GM21360 (cell line): ENCODE results near the gene HSPA1B.
"Not testable (repeated sequence)": the region's sequence is repeated elsewhere in the genome, so short reads cannot be mapped to it uniquely, and the experiment has no call there.

Source experiments
- ATAC-seq: cut with Tn5 transposase; IDR thresholded peaks from one replicate; pipeline ENCODE4 v1.9.1; 2021; ENCODE audit warnings: mild to moderate bottlenecking, moderate library complexity; ENCODE audit not compliant: unreplicated experiment

Gene HSPA1B

DNA sequence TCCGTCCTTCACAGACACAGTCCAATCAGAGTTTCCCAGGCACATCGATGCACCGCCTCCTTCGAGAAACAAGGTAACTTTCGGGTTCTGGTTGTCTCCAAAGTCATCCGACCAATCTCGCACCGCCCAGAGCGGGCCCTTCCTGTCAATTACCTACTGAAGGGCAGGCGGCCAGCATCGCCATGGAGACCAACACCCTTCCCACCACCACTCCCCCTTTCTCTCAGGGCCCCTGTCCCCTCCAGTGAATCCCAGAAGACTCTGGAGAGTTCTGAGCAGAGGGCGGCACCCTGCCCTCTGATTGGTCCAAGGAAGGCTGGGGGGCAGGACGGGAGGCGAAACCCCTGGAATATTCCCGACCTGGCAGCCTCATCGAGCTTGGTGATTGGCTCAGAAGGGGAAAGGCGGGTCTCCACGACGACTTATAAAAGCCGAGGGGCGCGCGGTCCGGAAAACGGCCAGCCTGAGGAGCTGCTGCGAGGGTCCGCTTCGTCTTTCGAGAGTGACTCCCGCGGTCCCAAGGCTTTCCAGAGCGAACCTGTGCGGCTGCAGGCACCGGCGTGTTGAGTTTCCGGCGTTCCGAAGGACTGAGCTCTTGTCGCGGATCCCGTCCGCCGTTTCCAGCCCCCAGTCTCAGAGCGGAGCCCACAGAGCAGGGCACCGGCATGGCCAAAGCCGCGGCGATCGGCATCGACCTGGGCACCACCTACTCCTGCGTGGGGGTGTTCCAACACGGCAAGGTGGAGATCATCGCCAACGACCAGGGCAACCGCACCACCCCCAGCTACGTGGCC is at the start of gene HSPA1B:
Gene HSPA1B (plus strand): TSS at position 453 of the 794 bp plus-strand sequence. CDS start 213 bp downstream, at position 666.
- peak; percentile 56 for ATAC-seq

GRCh38 chr6:31778193-31778592 is 49.3 kb upstream of the HSPA1B start:
- no peak for ATAC-seq

DNA sequence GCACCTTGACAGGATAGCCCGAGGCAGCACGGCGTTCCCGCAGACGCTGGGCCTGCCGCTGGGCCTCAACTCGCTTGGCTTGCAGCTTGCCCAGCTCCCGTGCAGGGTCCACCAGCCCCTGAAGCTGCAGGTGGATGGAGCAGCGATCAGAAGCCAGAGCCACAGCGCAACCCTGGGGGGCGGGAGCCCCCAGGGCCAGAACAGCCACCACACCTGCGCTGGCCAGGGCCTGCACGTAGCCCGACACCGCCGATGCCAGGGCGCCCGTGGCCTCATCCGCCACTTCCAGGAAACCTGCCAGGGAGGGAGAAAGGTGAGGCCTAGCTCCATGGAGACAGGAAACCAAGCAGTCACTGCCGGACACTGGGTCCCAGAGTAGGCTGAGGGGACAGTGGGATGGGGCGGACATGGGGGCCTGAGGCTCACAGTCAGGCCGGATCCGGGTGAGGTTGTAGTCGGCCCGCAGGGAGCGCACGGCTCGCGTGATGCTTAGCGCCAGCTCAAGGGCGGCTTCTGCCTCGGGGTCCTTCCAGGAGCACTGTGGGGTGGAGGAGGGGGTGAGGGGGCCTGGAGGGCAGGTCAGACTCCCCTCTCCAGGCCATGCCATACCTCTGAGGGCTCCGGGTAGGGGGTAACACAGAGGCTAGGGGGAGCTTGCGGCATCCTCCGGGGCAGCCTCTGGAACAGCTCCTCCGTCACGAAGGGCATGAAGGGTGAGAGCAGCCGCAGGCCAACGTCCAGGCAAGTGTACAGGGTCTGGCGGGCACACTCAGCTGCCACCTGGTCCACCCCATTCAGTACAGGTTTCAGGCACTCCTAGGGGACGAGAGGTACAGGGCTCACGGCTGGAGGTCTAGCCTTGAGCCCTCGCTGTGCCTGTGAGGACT is 48.3 kb upstream of the HSPA1B start:
- no peak for ATAC-seq

DNA sequence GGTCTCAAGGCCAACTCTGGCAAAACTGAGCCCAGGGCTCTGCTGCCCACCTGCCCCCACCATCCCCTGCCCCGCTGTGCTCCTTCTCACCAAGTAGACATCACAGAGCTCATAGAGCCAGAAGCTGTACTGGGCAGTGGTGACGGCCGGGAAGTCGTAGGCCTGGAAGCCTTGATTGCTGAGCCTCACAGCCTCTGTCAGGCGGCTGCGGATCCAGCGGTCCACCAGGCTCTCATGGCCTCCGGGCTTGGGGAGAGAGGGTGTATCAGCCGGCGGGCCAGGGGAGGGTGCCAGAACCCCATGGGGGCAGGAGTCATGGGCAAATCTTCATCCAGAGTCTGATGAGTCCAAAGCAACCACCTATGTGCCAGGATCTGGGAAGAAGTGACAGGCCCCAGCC is 47.6 kb upstream of the HSPA1B start:
- no peak for ATAC-seq

DNA sequence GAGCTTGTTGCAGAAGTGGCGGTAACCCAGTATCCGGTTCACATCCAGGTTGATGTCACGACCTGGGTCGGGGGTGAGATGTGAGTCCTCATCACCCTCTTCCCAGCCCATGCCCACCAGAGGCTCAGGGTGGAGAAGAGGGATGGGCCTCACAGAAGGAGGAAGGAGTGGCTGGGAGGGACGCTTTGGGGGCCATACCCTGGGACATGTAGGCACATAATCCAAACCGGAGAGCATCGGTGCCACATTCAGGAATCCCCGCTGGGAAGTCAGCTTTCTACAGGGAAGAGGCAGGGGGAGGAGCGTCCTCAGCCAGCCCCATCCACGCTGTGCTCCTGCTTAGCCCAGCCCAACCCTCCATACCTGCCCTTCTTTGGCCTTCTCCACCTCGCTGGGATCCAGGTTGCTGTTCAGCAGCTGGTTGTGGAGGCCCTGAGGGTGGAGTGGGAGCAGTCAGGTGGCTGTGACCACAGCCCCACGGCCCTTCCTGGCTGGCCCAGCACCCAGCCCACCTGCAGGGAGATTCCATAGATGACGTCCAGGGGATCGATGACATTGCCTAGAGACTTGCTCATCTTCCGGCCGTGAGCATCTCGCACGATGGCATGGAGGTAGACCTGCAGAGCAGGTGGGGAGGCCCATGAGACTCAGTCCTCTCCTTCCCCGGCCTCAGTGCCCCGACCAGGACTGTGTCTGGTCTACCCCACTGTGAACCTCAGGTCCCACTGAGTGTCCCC is 46.9 kb upstream of the HSPA1B start:
- no peak for ATAC-seq

GRCh38 chr6:31781244-31782125 is 46.1 kb upstream of the HSPA1B start:
- ATAC-seq, result no peak

- no peak for ATAC-seq
Observed at GRCh38 chr6:31782126-31782855, 45.2 kb upstream of the HSPA1B start.

DNA sequence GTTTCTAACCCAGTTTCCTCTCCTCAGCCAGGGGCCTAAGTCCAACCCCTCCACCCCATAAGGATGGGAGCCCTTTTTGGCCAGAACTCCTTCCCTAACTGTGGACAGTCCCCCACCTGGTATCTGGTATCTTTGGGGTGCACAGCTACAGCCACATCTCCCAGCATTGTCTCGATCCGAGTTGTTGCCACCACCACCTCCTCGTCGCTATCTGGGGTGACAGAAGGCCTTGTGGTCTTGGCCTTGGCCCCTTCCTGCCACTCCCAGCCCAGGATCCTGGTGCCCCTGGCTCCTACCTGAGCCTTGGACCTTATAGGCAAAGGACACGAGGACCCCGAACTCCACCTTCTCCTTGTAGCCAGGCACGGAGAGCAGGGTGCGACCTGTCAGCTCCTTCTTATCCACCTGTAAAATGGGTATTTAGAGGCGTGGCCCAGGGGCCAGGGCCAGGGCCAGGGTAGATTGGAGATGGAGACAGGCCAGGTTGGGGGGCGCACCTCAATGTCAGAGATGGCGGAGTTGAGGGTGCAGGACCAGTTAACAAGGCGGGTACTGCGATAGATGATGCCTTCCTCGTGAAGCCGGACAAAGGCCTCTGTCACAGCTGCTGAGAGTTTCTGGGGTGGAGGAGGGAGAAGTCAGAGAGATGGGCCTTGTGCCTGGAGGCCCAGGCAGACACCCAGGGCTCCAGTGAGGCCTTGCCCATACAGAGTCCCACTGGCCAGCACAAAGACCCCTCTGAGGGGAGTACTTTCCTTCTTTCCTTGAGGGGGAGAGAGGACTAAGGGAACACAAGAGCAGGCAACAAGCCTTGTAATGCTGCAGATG is 43.2 kb upstream of the HSPA1B start:
- no peak for ATAC-seq

- ATAC-seq, result no peak
Observed at GRCh38 chr6:31785475-31785874, 42.1 kb upstream of the HSPA1B start.

DNA sequence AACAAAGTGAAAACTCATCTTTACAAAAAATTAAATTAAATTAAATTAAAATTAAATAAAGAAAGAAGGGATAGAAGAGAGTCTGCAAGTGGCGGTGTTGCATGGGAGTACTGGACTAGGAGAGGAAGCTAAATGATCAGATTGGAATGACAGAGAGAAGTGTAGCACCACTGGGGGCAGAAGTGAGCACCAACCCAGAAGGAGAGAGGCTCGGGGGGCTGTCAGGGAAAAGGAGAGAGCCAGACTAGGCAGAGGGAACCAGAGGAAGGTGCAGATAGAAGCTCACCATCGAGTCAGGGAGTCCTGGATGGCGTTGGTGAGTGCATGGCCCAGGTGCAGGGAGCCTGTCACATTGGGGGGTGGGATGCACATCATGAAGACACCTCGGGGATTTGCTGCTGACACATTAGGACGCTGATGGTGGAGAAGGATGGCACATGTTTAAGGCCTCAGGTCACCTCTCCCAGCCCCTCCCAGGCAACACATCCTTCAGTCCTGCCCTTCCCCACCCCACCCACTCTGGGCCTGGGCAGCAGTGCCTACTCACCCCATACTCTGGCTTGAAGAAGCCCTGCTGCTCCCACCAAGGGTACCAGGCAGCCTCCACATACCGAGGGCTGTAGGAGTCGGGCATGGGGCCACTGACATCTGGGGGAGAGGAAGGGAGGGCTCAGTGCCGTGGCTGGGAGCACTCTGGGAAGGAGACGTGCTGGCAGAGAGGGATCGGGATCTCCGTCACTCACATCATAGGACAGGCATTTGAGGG is 36.0 kb upstream of the HSPA1B start:
- no peak for ATAC-seq

DNA sequence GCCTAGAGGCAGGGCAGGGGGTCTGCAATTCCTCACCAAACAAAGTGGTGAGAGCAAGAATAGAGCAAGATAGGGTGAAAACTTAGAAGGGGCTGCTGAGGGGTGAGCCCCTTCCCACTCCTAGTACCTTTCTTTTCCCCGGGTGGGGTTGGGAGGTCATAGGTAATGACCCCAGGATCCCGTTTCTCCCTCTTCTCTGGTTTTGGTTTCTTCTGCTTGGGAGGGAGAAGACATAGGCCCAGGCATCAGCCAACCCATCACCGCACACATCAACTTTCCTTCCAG is 35.5 kb upstream of the HSPA1B start:
- no peak for ATAC-seq

GRCh38 chr6:31792761-31793171 is 34.8 kb upstream of the HSPA1B start:
- ATAC-seq, result no peak

GRCh38 chr6:31793927-31794245 is 33.7 kb upstream of the HSPA1B start:
- not testable (repeated sequence) for ATAC-seq

GRCh38 chr6:31794294-31794865 is 33.2 kb upstream of the HSPA1B start:
- no peak for ATAC-seq

DNA sequence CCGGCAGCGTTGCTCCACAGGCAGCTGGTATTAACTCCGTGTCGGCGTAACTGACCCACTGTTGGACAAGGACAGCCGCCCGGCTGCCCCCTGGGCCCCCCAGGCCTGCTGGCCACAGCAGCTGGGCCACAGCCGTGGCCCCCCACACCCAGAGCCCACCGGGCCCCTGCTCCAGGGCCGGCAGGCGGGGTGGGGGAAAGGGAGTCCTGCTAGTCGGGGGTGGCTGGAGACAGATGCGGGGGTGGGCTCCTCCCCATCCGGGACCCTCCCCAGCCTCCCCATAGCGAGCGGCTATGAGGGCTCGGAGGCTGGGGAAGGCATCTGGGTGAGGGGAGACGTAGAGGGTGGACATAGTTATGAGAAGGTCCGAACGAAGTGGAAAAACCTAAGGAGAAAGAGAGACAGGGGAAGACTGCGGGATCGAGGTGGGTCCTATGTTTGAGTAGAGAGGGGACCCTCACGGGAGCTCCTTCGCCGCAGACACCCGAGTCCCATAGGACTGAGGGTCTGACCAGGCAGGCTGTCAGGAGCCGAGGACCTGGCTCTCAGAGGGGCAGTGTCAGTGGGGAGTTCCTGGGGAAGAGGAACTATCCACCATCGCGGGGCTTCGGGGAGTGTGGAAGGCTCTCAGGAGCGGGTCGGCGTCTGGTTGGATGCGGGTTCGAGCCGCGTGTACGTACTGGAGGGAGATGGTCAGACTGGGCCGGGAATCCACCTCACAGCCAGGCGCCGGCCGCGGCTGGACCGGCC is 32.5 kb upstream of the HSPA1B start:
- peak; percentile 18 for ATAC-seq

- peak; percentile 67 for ATAC-seq
Observed at GRCh38 chr6:31795616-31796298, 31.8 kb upstream of the HSPA1B start, which contains the start of gene VARS1. TSS of gene VARS1 (minus strand) at chr6:31795752. CDS start at chr6:31795217, 535 bp downstream.

DNA sequence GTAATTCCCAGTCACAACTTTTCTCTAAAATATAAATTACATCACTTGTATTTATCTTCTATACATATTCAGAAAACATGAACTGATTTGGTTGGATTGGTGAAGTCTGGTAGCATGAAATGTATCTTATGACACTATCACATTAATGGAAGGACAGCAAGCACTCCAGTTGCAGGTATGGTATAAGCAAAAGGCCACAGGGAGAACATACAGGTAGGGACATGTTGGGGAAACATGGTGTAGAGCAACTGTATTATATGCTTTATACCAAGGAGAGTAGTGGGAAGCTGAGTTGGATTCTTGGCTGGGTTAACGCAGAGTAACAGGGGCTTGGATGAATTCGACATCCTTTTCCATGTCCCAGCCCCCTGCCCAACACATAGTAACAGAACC is 30.5 kb upstream of the HSPA1B start:
- ATAC-seq, result no peak
